ENCODE results near the gene LHPP.

GRCh38 chr10:124656113-124656490 is 194.5 kb downstream of the LHPP start:
- TF ChIP-seq POLR2AphosphoS5 (IDR thresholded peaks at IDR 0.05) (no peak), CTCF (IDR thresholded peaks at IDR 0.05) (no peak)
